H1 (cell line): Measurements from ENCODE around the gene ZBTB18. TPM values are rescaled to one million over a fixed set of nuclear protein-coding genes. Genes with fewer than 3 reads are reported as not detected.

ENCODE experiments used
- CTCF ChIA-PET: fragments of 300-600 bp; sonication (Branson Sonifier 250); formaldehyde crosslinking; loops from one replicate; lab custom pipeline; 2021; ENCODE audit not compliant: partially characterized antibody; lab: Charles Lee
- POLR2A ChIA-PET: fragments of 300-600 bp; sonication (Branson Sonifier 250); formaldehyde crosslinking; loops from one replicate; lab custom pipeline; 2021; ENCODE audit warnings: inconsistent platforms; ENCODE audit not compliant: partially characterized antibody; lab: Charles Lee
- DNase-seq, 2 experiments: peaks; one replicate each; pipeline versions ENCODE4 v3.0.0 to v3.0.0-alpha.2; 2010 to 2022; ENCODE audit warnings: low spot score in 2 of 2, low read depth in 1 of 2, mixed read lengths in 1 of 2
- FAIRE-seq: peaks from 2 replicates; lab custom pipeline; 2011; peaks lifted over from hg19 to GRCh38; lab: Jason Lieb, UNC
- H2AFZ ChIP-seq: 2 replicates; pipeline ENCODE4 v1.8.1; 2012; ENCODE audit warnings: low read length, inconsistent platforms
- H2AK5ac ChIP-seq: 2 replicates; pipeline ENCODE4 v1.6.1; 2013; ENCODE audit warnings: low read depth, low read length
- H2BK120ac ChIP-seq: replicated peaks from 2 replicates; pipeline ENCODE3; 2013; ENCODE audit warnings: low read depth, low read length, inconsistent platforms
- H2BK12ac ChIP-seq: 2 replicates; pipeline ENCODE4 v1.6.1; 2013; ENCODE audit warnings: low read depth, low read length
- H2BK15ac ChIP-seq: 2 replicates; pipeline ENCODE4 v1.6.1; 2013; ENCODE audit warnings: low read length
- H2BK20ac ChIP-seq: 2 replicates; pipeline ENCODE4 v1.6.1; 2013; ENCODE audit warnings: low read length
- H2BK5ac ChIP-seq: 2 replicates; pipeline ENCODE4 v1.6.1; 2013; ENCODE audit warnings: low read depth, low read length
- H3K14ac ChIP-seq: 2 replicates; pipeline ENCODE4 v1.6.1; 2013; ENCODE audit warnings: inconsistent platforms; ENCODE audit not compliant: insufficient read length
- H3K18ac ChIP-seq: 2 replicates; pipeline ENCODE4 v1.6.1; 2013; ENCODE audit warnings: low read length; ENCODE audit errors: extremely low read depth
- H3K23ac ChIP-seq: 2 replicates; pipeline ENCODE4 v1.6.1; 2013; ENCODE audit warnings: inconsistent platforms; ENCODE audit not compliant: insufficient read length
- H3K23me2 ChIP-seq: 2 replicates; pipeline ENCODE4 v1.6.1; 2013; ENCODE audit warnings: low read depth, low read length
- H3K27ac ChIP-seq: 2 replicates; pipeline ENCODE4 v1.6.1; 2011; ENCODE audit warnings: low read depth, low read length, inconsistent platforms
- H3K27me3 ChIP-seq, 4 experiments: replicated peaks in 1 of 4; 1 replicate in 1 of 4; 2 replicates in 3 of 4; pipeline versions ENCODE4 v1.6.1 to v1.8.1; 2011 to 2013; ENCODE audit warnings: low read length in 3 of 4, mild to moderate bottlenecking in 3 of 4, inconsistent platforms in 2 of 4, mixed read lengths in 2 of 4, moderate library complexity in 1 of 4; ENCODE audit not compliant: control insufficient read depth in 3 of 4, insufficient read depth in 3 of 4; ENCODE audit errors: extremely low read depth in 1 of 4
- H3K36me3 ChIP-seq, 4 experiments: 2 replicates each; pipeline versions ENCODE4 v1.6.1 to v1.8.1; 2011 to 2013; ENCODE audit warnings: mild to moderate bottlenecking in 4 of 4, low read length in 3 of 4, moderate library complexity in 2 of 4, control low read depth in 1 of 4, inconsistent platforms in 1 of 4; ENCODE audit not compliant: insufficient read depth in 4 of 4, control insufficient read depth in 2 of 4
- H3K4ac ChIP-seq: replicated peaks from 2 replicates; pipeline ENCODE3; 2013; ENCODE audit warnings: low read length, low read depth, mixed read lengths, inconsistent platforms; ENCODE audit not compliant: insufficient read length
- H3K4me1 ChIP-seq, 4 experiments: replicated peaks in 1 of 4; 1 replicate in 1 of 4; 2 replicates in 3 of 4; pipeline versions ENCODE4 v1.6.1 to v1.8.1; 2011 to 2013; ENCODE audit warnings: low read length in 3 of 4, inconsistent platforms in 2 of 4, mixed read lengths in 1 of 4; ENCODE audit not compliant: insufficient read depth in 4 of 4, control insufficient read depth in 3 of 4
- H3K4me2 ChIP-seq, 2 experiments: 2 replicates each; pipeline versions ENCODE4 v1.6.1 to v1.8.1; 2011 to 2013; ENCODE audit warnings: low read depth in 2 of 2, low read length in 2 of 2, control low read depth in 1 of 2, inconsistent platforms in 1 of 2, mild to moderate bottlenecking in 1 of 2; ENCODE audit not compliant: insufficient read depth in 1 of 2
- H3K4me3 ChIP-seq, 4 experiments: fragments of 200-600, 300-600 bp in 1 of 4; sonication (generic), shearing (Covaris generic), sonication (Bioruptor Twin) in 1 of 4; 2 replicates each; pipeline versions ENCODE4 v1.5.1 to v1.8.1; 2011 to 2016; ENCODE audit warnings: low read length in 4 of 4, low read depth in 3 of 4, control low read depth in 2 of 4, inconsistent platforms in 2 of 4, mild to moderate bottlenecking in 2 of 4, mixed read lengths in 1 of 4, moderate library complexity in 1 of 4; ENCODE audit not compliant: insufficient read depth in 2 of 4; ENCODE audit errors: extremely low read depth in 1 of 4
- H3K56ac ChIP-seq: replicated peaks from 2 replicates; pipeline ENCODE3; 2013; ENCODE audit warnings: low read depth, mild to moderate bottlenecking, mixed read lengths, low read length, inconsistent platforms; ENCODE audit not compliant: insufficient read length
- H3K79me1 ChIP-seq: 2 replicates; pipeline ENCODE4 v1.6.1; 2013; ENCODE audit warnings: low read depth, low read length, control low read depth
- H3K79me2 ChIP-seq, 2 experiments: 2 replicates each; pipeline versions ENCODE4 v1.6.1 to v1.8.1; 2012 to 2013; ENCODE audit warnings: low read length in 2 of 2, mild to moderate bottlenecking in 2 of 2, inconsistent platforms in 1 of 2; ENCODE audit not compliant: insufficient read depth in 2 of 2, control insufficient read depth in 1 of 2
- H3K9ac ChIP-seq, 4 experiments: replicated peaks in 1 of 4; 1 replicate in 1 of 4; 2 replicates in 3 of 4; pipeline versions ENCODE4 v1.6.1 to v1.8.1; 2011 to 2013; ENCODE audit warnings: low read depth in 3 of 4, low read length in 3 of 4, control low read depth in 2 of 4, mild to moderate bottlenecking in 2 of 4, moderate library complexity in 2 of 4, inconsistent platforms in 1 of 4; ENCODE audit errors: extremely low read depth in 1 of 4
- H3K9me3 ChIP-seq, 2 experiments: 2 replicates each; pipeline versions ENCODE4 v1.6.1 to v1.8.1; 2012 to 2013; ENCODE audit warnings: mild to moderate bottlenecking in 2 of 2, moderate library complexity in 2 of 2, control low read depth in 1 of 2, inconsistent platforms in 1 of 2, low read depth in 1 of 2, low read length in 1 of 2, mixed read lengths in 1 of 2; ENCODE audit not compliant: insufficient read depth in 2 of 2
- H4K20me1 ChIP-seq, 2 experiments: replicated peaks in 1 of 2; 2 replicates each; pipeline versions ENCODE3 to v1.8.1; 2011 to 2013; ENCODE audit warnings: inconsistent platforms in 2 of 2, low read length in 2 of 2, mild to moderate bottlenecking in 1 of 2; ENCODE audit not compliant: insufficient read depth in 2 of 2, control insufficient read depth in 1 of 2
- H4K5ac ChIP-seq: 2 replicates; pipeline ENCODE4 v1.6.1; 2013; ENCODE audit warnings: low read length, low read depth, mixed read lengths, inconsistent platforms; ENCODE audit not compliant: insufficient read length
- H4K8ac ChIP-seq: 2 replicates; pipeline ENCODE4 v1.8.0; 2013; ENCODE audit warnings: mild to moderate bottlenecking, moderate library complexity, low read length, inconsistent platforms; ENCODE audit not compliant: insufficient read depth; ENCODE audit errors: extremely low read depth
- H4K91ac ChIP-seq: replicated peaks from 2 replicates; pipeline ENCODE3; 2013; ENCODE audit warnings: low read length, mixed read lengths, inconsistent platforms; ENCODE audit not compliant: insufficient read length
- CREB1 ChIP-seq: IDR thresholded peaks from 2 replicates; pipeline ENCODE4 v1.6.1; 2012; ENCODE audit warnings: inconsistent platforms
- CTBP2 ChIP-seq: IDR thresholded peaks from 2 replicates; pipeline ENCODE4 v1.7.0; 2011; ENCODE audit warnings: borderline replicate concordance, mild to moderate bottlenecking, moderate library complexity, mixed read lengths, low read length; ENCODE audit not compliant: insufficient read depth, insufficient read length
- EGR1 ChIP-seq: IDR thresholded peaks from 2 replicates; pipeline ENCODE4 v1.6.1; 2011; ENCODE audit warnings: low read depth, low read length, borderline replicate concordance
- HDAC2 ChIP-seq, 2 experiments: fragments of 300-600 bp in 1 of 2; sonication (generic) in 1 of 2; IDR thresholded peaks; 2 replicates each; pipeline ENCODE4 v1.6.1; 2011 to 2012; ENCODE audit warnings: low read depth in 2 of 2, low read length in 2 of 2, mild to moderate bottlenecking in 2 of 2, moderate library complexity in 2 of 2, borderline replicate concordance in 1 of 2, inconsistent platforms in 1 of 2
- NANOG ChIP-seq: IDR thresholded peaks from 2 replicates; pipeline ENCODE4 v1.6.1; 2011; ENCODE audit warnings: low read length, low read depth, mild to moderate bottlenecking, inconsistent platforms; ENCODE audit not compliant: insufficient read depth, poor library complexity, severe bottlenecking
- PHF8 ChIP-seq: fragments of 200-600 bp; sonication (generic); conservative IDR thresholded peaks from 2 replicates; pipeline ENCODE4 v1.7.1; 2012; ENCODE audit warnings: low read depth, mild to moderate bottlenecking, inconsistent platforms, low read length, moderate library complexity
- RBBP5 ChIP-seq: IDR thresholded peaks from 2 replicates; pipeline ENCODE4 v1.7.1; 2012; ENCODE audit warnings: low read depth, mild to moderate bottlenecking, inconsistent platforms, low read length, moderate library complexity, borderline replicate concordance
- SIRT6 ChIP-seq: IDR thresholded peaks from one replicate; pipeline ENCODE4 v1.7.1; 2012; ENCODE audit warnings: low read length, inconsistent platforms
- SP2 ChIP-seq: IDR thresholded peaks from 2 replicates; pipeline ENCODE4 v1.6.1; 2012; ENCODE audit warnings: mild to moderate bottlenecking, low read length, inconsistent platforms
- WGBS, 2 experiments: shearing (Covaris generic) in 1 of 2; methylation state at CpG; one replicate each; pipeline versions ENCODE4 v1.1.6 to v1.1.7; 2013 to 2015; ENCODE audit warnings: low lambda C conversion rate in 2 of 2, mixed read lengths in 2 of 2, inconsistent platforms in 1 of 2, low coverage in 1 of 2, missing lambda C conversion rate in 1 of 2; ENCODE audit not compliant: insufficient replicate concordance in 2 of 2, insufficient coverage in 1 of 2, insufficient read length in 1 of 2; ENCODE audit errors: extremely low coverage in 1 of 2, missing lambda C conversion rate in 1 of 2; 5-methylcytosine and 5-hydroxymethylcytosine counted together
- polyA plus RNA-seq, 7 experiments: library from polyadenylated mRNA; depleted of rRNA in 3 of 7; stranded (reverse) in 5 of 7; unstranded in 2 of 7; fragments of >200 nt in 5 of 7; fragments of 200-250 nt in 2 of 7; gene quantifications; 1 replicate in 5 of 7; 2 replicates in 1 of 7; 4 replicates in 1 of 7; pipeline versions ENCODE4 v1.2.1 to v1.2.3, GENCODE V29; 2011 to 2013; ENCODE audit warnings: missing spikeins in 2 of 7, mixed read lengths in 2 of 7
- total RNA-seq: library from RNA; stranded (reverse); fragmentation: NEBNext Ultra II Directional; extraction: Animal tissue kit (Norgen Biotek cat#: 25700); gene quantifications from 2 replicates; pipeline ENCODE4 v1.2.1, GENCODE V29; 2021

Gene ZBTB18
- total and polyA plus RNA-seq, 2 of the 8 experiments (the other 6 are each of a cell fraction or from before 2014, with no cell fraction given): 8.5 to 14.4 TPM

GRCh38 chr1:244084763-244085162, 33.7 kb downstream of the ZBTB18 start:
- Histone ChIP-seq H3K9me3 (no peaks in the 10 kb centered on the region; a peak in 1 of 4 replicates), H4K8ac (no peak overlapping the region), H3K4me1 (no peaks in the 10 kb centered on the region), H3K4ac (no peak overlapping the region), H2AK5ac (no peak overlapping the region), H2BK12ac (no peak overlapping the region), H2BK120ac (no peak overlapping the region), H2AFZ (no peak overlapping the region), H4K20me1 (no peaks in the 10 kb centered on the region), H4K5ac (no peak overlapping the region), H3K9ac (no peak overlapping the region), H2BK5ac (no peak overlapping the region), H3K18ac (no peak overlapping the region), H3K36me3 (no peaks in the 10 kb centered on the region), H3K27me3 (no peaks in the 10 kb centered on the region), H3K4me2 (no peak overlapping the region), H3K79me2 (no peaks in the 10 kb centered on the region), H3K14ac (no peak overlapping the region), H3K23ac (no peak overlapping the region), H3K4me3 (no peak overlapping the region), H2BK20ac (no peak overlapping the region), H3K27ac (no peak overlapping the region), H2BK15ac (no peak overlapping the region), H4K91ac (no peak overlapping the region), H3K79me1 (no peaks in the 10 kb centered on the region), H3K56ac (no peak overlapping the region), H3K23me2 (no peaks in the 10 kb centered on the region; the same call in 1 of the 2 replicates)
- 85% methylated on average over 3 of the region's 3 CpGs; no CpG with 5 or more reads in 1 of the 2 experiments for WGBS, 2 experiments
- CTCF ChIA-PET: interaction anchor here (1.2 kb wide), 1 partner anchor 172 kb away, joined by 3 read pairs; no protein-coding TSS in a partner anchor
- DNase-seq (no peak), FAIRE-seq (no peak)
- POLR2A ChIA-PET: no interaction called here
- no peak for TF ChIP-seq HDAC2 (IDR thresholded peaks at IDR 0.05; ENCODE audit: borderline replicate concordance in 1 of 2, low read depth in 2 of 2, low read length in 2 of 2)
- no peak for TF ChIP-seq CTBP2
- TF ChIP-seq EGR1: no peak
- no peak for TF ChIP-seq PHF8
- TF ChIP-seq SP2: no peak
- no peak for TF ChIP-seq NANOG
- no peak for TF ChIP-seq SIRT6
- TF ChIP-seq RBBP5: no peak
- TF ChIP-seq CREB1: no peak
